K562 (cell line): ENCODE results near the gene DDX51. TPM values are rescaled to one million over a fixed set of nuclear protein-coding genes. Genes with fewer than 3 reads are reported as not detected.

Experiments
- ATAC-seq: fragments of 200-7000 bp; cut with Tn5 transposase; 3 replicates; pipeline ENCODE4 v1.9.1; 2020; ENCODE audit warnings: moderate library complexity
- BruUV-seq: library from RNA; stranded (reverse); fragments of 400-500 nt; replicated peaks from 2 replicates; lab custom pipeline; 2021; lab: Mats Ljungman, UMichigan
- CTCF ChIA-PET: fragments of 300-600 bp; formaldehyde crosslinking; extraction: SDS; loops from one replicate; lab custom pipeline; 2021; ENCODE audit warnings: low intra/inter-chr PET ratio; lab: Yijun Ruan, JAX
- POLR2A ChIA-PET: fragments of 300-600, 350-650 bp; sonication (Branson Sonifier 250); formaldehyde crosslinking; extraction: SDS; loops from one replicate; lab custom pipeline; 2021; ENCODE audit warnings: antibody characterized with exemption, inconsistent platforms; lab: Yijun Ruan, JAX
- DNase-seq, 4 experiments: peaks; one replicate each; pipeline versions ENCODE4 v3.0.0 to v3.0.0-alpha.2; 2011 to 2018; ENCODE audit warnings: low spot score in 3 of 4, mixed read lengths in 3 of 4; ENCODE audit errors: extremely low read depth in 1 of 4
- FAIRE-seq: peaks from 2 replicates; lab custom pipeline; 2011; peaks lifted over from hg19 to GRCh38; lab: Jason Lieb, UNC
- H2AFZ ChIP-seq: 2 replicates; pipeline ENCODE4 v1.6.0; 2011; ENCODE audit warnings: low read depth, low read length, control low read depth, inconsistent platforms
- H3K27ac ChIP-seq: fragments of 200-600 bp; 3 replicates; pipeline ENCODE4 v1.8.0; 2011; ENCODE audit warnings: low read depth, mild to moderate bottlenecking, control low read depth, inconsistent platforms, low read length, moderate library complexity, mixed read lengths; ENCODE audit errors: extremely low read depth
- H3K27me3 ChIP-seq, 2 experiments: fragments of 300-600 bp in 1 of 2; 2 replicates in 1 of 2; 3 replicates in 1 of 2; pipeline versions ENCODE4 v1.6.0 to v1.8.0; 2011; ENCODE audit warnings: inconsistent platforms in 2 of 2, low read length in 2 of 2, mild to moderate bottlenecking in 1 of 2, mixed read lengths in 1 of 2, moderate library complexity in 1 of 2; ENCODE audit not compliant: control insufficient read depth in 2 of 2, insufficient read depth in 2 of 2
- H3K36me3 ChIP-seq: fragments of 300-600 bp; 3 replicates; pipeline ENCODE4 v1.8.0; 2011; ENCODE audit warnings: mild to moderate bottlenecking, low read length, inconsistent platforms; ENCODE audit not compliant: control insufficient read depth, insufficient read depth
- H3K4me1 ChIP-seq, 2 experiments: fragments of 200-600 bp in 1 of 2; replicated peaks in 1 of 2; 2 replicates in 1 of 2; 3 replicates in 1 of 2; pipeline versions ENCODE4 v1.5.1 to v1.8.0; 2011; ENCODE audit warnings: inconsistent platforms in 2 of 2, low read length in 2 of 2, mild to moderate bottlenecking in 1 of 2, mixed read lengths in 1 of 2, moderate library complexity in 1 of 2; ENCODE audit not compliant: control insufficient read depth in 2 of 2, insufficient read depth in 2 of 2
- H3K4me2 ChIP-seq: 2 replicates; pipeline ENCODE4 v1.6.1; 2011; ENCODE audit warnings: low read length, control low read depth, inconsistent platforms, mixed read lengths; ENCODE audit not compliant: insufficient read depth
- H3K4me3 ChIP-seq: fragments of 200-600 bp; sonication (generic), shearing (Covaris generic); 2 replicates; pipeline ENCODE4 v1.5.1; 2016; ENCODE audit warnings: control low read depth, inconsistent platforms
- H3K79me2 ChIP-seq: fragments of 200-600 bp; 3 replicates; pipeline ENCODE4 v1.8.0; 2011; ENCODE audit warnings: low read length, inconsistent platforms; ENCODE audit not compliant: control insufficient read depth, insufficient read depth
- H3K9ac ChIP-seq, 2 experiments: 2 replicates each; pipeline versions ENCODE4 v1.6.0 to v1.6.1; 2011; ENCODE audit warnings: low read depth in 2 of 2, low read length in 2 of 2, control low read depth in 1 of 2, inconsistent platforms in 1 of 2, mild to moderate bottlenecking in 1 of 2, mixed read lengths in 1 of 2; ENCODE audit not compliant: insufficient read depth in 1 of 2
- H3K9me1 ChIP-seq: one replicate; pipeline ENCODE4 v1.6.0; 2011; ENCODE audit warnings: inconsistent platforms, mild to moderate bottlenecking, low read length, moderate library complexity; ENCODE audit not compliant: control insufficient read depth, insufficient read depth
- H3K9me3 ChIP-seq: replicated peaks from 2 replicates; pipeline ENCODE4 v1.5.1; 2011; ENCODE audit warnings: low read depth, low read length, inconsistent platforms; ENCODE audit not compliant: control insufficient read depth, insufficient read depth
- H4K20me1 ChIP-seq: replicated peaks from 2 replicates; pipeline ENCODE4 v1.6.1; 2011; ENCODE audit warnings: low read length, inconsistent platforms, mixed read lengths; ENCODE audit not compliant: control insufficient read depth, insufficient read depth
- FOS ChIP-seq: IDR thresholded peaks from 3 replicates; pipeline ENCODE4 v1.6.1; 2011; ENCODE audit not compliant: insufficient read length; ENCODE audit errors: extremely low read depth
- HNRNPH1 ChIP-seq: fragments of 200-400 bp; formaldehyde crosslinking; optimal IDR thresholded peaks from 2 replicates; pipeline ENCODE3; 2017; ENCODE audit warnings: low read depth, mild to moderate bottlenecking, low read length, moderate library complexity
- HNRNPL ChIP-seq: fragments of 200-400 bp; formaldehyde crosslinking; IDR thresholded peaks from 2 replicates; pipeline ENCODE4 v1.6.1; 2017; ENCODE audit warnings: low read depth, mild to moderate bottlenecking, low read length
- POLR2G ChIP-seq: fragments of 200-400 bp; formaldehyde crosslinking; IDR thresholded peaks from 2 replicates; pipeline ENCODE4 v1.6.1; 2017; ENCODE audit warnings: low read depth, mild to moderate bottlenecking, antibody characterized with exemption, low read length, moderate library complexity
- SMARCB1 ChIP-seq: IDR thresholded peaks from 2 replicates; pipeline ENCODE4 v1.6.1; 2011; ENCODE audit warnings: improper control_type of control experiment, low read depth; ENCODE audit not compliant: insufficient read length
- SRSF1 ChIP-seq: fragments of 200-400 bp; formaldehyde crosslinking; IDR thresholded peaks from 2 replicates; pipeline ENCODE4 v1.6.1; 2017; ENCODE audit warnings: mild to moderate bottlenecking, low read depth, low read length, moderate library complexity
- YY1 ChIP-seq, 3 experiments: IDR thresholded peaks; 2 replicates each; pipeline ENCODE4 v1.6.1; 2011; ENCODE audit warnings: low read length in 2 of 3, mild to moderate bottlenecking in 2 of 3, moderate library complexity in 2 of 3, borderline replicate concordance in 1 of 3, control low read depth in 1 of 3, low read depth in 1 of 3; ENCODE audit not compliant: insufficient read depth in 3 of 3, insufficient replicate concordance in 2 of 3, control insufficient read depth in 1 of 3, insufficient read length in 1 of 3; ENCODE audit errors: extremely low read depth in 1 of 3
- WGBS: fragments of 100-300 bp; shearing (Covaris generic); methylation state at CpG from one replicate; pipeline ENCODE4 v1.1.6; 2016; ENCODE audit warnings: low coverage, mixed read lengths; ENCODE audit not compliant: insufficient coverage; ENCODE audit errors: missing lambda C conversion rate; 5-methylcytosine and 5-hydroxymethylcytosine counted together
- in situ Hi-C: fragments of 300-500 bp; cut with MboI; formaldehyde crosslinking; loops from 4 replicates; pipeline ENCODE4 v1.15.0; 2018; ENCODE audit warnings: inconsistent platforms, mixed read lengths
- intact Hi-C: fragments of 100-400 bp; cut with micrococcal nuclease; formaldehyde crosslinking; loops from 2 replicates; pipeline ENCODE4 v1.14.2; 2022
- polyA plus RNA-seq, 8 experiments: library from polyadenylated mRNA; depleted of rRNA in 4 of 8; stranded (reverse) in 5 of 8; unstranded in 3 of 8; fragments of >200 nt; fragmentation: Nextera tagmentation in 2 of 8; fragmentation: Illumina TruSeq in 1 of 8; extraction: Ambion mirVana in 2 of 8; extraction: Trizol in 1 of 8; gene quantifications; 2 replicates each; pipeline versions ENCODE4 v1.2.1 to v1.2.3, GENCODE V29; 2011 to 2014; ENCODE audit warnings: inconsistent platforms in 1 of 8, missing spikeins in 1 of 8
- total RNA-seq, 7 experiments: library from RNA; depleted of rRNA in 6 of 7; stranded (reverse); fragments of >200 nt in 6 of 7; fragmentation: Illumina TruSeq in 2 of 7; extraction: Trizol in 2 of 7; gene quantifications; 2 replicates each; pipeline versions ENCODE4 v1.2.1 to v1.2.3, GENCODE V29; 2011 to 2021; ENCODE audit warnings: low replicate concordance in 1 of 7
- TF ChIP-seq, protein P1 (sequence below): sonication (generic); formaldehyde crosslinking; IDR thresholded peaks from 2 replicates; pipeline ENCODE4 v1.8.1; 2023; ENCODE audit warnings: mild to moderate bottlenecking, missing genetic modification reagents

Gene DDX51
- total and polyA plus RNA-seq, 9 of the 15 experiments (the other 6 are each of a cell fraction or from before 2014, with no cell fraction given) = 1.1 to 35.9 (median 12.4) TPM

DNA sequence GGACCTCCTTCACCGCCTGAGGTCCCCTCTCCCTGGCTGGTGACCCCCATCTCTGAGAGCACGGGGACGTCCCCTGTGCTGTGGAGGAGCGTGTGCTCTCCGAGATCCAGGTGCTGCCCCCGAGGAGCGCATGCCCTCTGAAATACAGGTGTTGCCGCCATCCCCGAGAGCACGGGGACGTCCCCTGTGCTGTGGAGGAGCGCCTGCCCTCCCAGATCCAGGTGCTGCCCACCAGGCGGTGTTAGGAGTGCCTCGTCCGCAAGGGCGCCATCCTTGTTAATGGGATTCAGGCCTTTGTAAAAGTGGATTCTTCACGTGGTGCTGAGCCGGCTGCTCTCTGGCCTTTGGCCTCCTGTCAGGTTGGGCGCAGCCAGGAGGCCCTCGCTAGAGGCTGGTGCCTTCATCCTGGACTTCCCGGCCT lies 10.2 kb upstream of the DDX51 start:
- peaks cover 23% of the 10 kb centered on the region for H3K9me3 ChIP-seq
- intact Hi-C loops (loop anchor here (10.0 kb wide), 2 partner anchors 60 to 260 kb away; no protein-coding TSS in a partner anchor), in situ Hi-C loops (no loop called here)
- H2AFZ ChIP-seq = no peak overlapping the region
- CTCF ChIA-PET = interaction anchor here (0.7 kb wide), 1 partner anchor 767 kb away, joined by 3 read pairs; no protein-coding TSS in a partner anchor
- H4K20me1 ChIP-seq = no peaks in the 10 kb centered on the region; the same call in 1 of the 2 replicates
- no peaks in the 10 kb centered on the region for H3K9me1 ChIP-seq
- DNase-seq (no peak), ATAC-seq (peak; percentile 7; the same call in 1 of the 3 replicates), FAIRE-seq (no peak)
- no peak overlapping the region for H3K4me3 ChIP-seq
- POLR2A ChIA-PET = no interaction called here
- no peak overlapping the region for H3K4me2 ChIP-seq
- H3K9ac ChIP-seq = peak overlapping the region in 1 of 2 experiments; percentile 3; a peak in 1 of 4 replicates
- 79% methylated on average over 17 of the region's 21 CpGs for WGBS
- TF ChIP-seq POLR2G (peak; percentile 34; the same call in 1 of the 2 replicates), SMARCB1 (no peak), SRSF1 (no peak), HNRNPL (no peak), YY1 (IDR thresholded peaks at IDR 0.05; ENCODE audit: borderline replicate concordance in 1 of 3, control insufficient read depth in 1 of 3, extremely low read depth in 1 of 3, insufficient read depth in 3 of 3, insufficient read length in 1 of 3, insufficient replicate concordance in 2 of 3, low read depth in 1 of 3, low read length in 2 of 3) (no peak), HNRNPH1 (no peak), FOS (no peak)
- TF ChIP-seq, protein P1, sequence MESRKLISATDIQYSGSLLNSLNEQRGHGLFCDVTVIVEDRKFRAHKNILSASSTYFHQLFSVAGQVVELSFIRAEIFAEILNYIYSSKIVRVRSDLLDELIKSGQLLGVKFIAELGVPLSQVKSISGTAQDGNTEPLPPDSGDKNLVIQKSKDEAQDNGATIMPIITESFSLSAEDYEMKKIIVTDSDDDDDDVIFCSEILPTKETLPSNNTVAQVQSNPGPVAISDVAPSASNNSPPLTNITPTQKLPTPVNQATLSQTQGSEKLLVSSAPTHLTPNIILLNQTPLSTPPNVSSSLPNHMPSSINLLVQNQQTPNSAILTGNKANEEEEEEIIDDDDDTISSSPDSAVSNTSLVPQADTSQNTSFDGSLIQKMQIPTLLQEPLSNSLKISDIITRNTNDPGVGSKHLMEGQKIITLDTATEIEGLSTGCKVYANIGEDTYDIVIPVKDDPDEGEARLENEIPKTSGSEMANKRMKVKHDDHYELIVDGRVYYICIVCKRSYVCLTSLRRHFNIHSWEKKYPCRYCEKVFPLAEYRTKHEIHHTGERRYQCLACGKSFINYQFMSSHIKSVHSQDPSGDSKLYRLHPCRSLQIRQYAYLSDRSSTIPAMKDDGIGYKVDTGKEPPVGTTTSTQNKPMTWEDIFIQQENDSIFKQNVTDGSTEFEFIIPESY (CRISPR knock-in tag) = no peak
- H3K4me1 ChIP-seq = peaks cover 0 to 33% of the 10 kb centered on the region in 2 experiments; a peak in 2 of 5 replicates
- H3K79me2 ChIP-seq = no peaks in the 10 kb centered on the region
- no peak overlapping the region for H3K27ac ChIP-seq
- no TSS peak for BruUV-seq
- no peaks in the 10 kb centered on the region; a peak in 1 of 5 replicates for H3K27me3 ChIP-seq
- H3K36me3 ChIP-seq = peaks cover 48% of the 10 kb centered on the region
